GM23338 (cell line): ENCODE data around the gene LRRC4B. TPM values are rescaled to one million over a fixed set of nuclear protein-coding genes. Genes with fewer than 3 reads are reported as not detected.

Source experiments
- ATAC-seq: fragments of 200-7000 bp; cut with Tn5 transposase; 3 replicates; pipeline ENCODE4 v1.9.1; 2020
- DNase-seq: peaks from one replicate; pipeline ENCODE4 v3.0.0-alpha.2; 2015; ENCODE audit warnings: low spot score
- H2AFZ ChIP-seq: fragments of 200-600 bp; sonication (generic); 2 replicates; pipeline ENCODE4 v1.8.0; 2016; ENCODE audit warnings: antibody characterized with exemption, mild to moderate bottlenecking, moderate library complexity
- H3F3A ChIP-seq: fragments of 200-600 bp; sonication (generic); replicated peaks from 2 replicates; pipeline ENCODE4 v1.8.0; 2017; ENCODE audit warnings: antibody characterized with exemption, mixed run types, low read depth
- H3K27ac ChIP-seq: fragments of 200-600 bp; sonication (generic); 2 replicates; pipeline ENCODE4 v1.6.1; 2016; ENCODE audit warnings: low read depth
- H3K27me3 ChIP-seq: fragments of 200-600 bp; sonication (generic); 2 replicates; pipeline ENCODE4 v1.8.0; 2016; ENCODE audit warnings: mild to moderate bottlenecking, mixed run types, moderate library complexity; ENCODE audit not compliant: insufficient read depth
- H3K36me3 ChIP-seq: fragments of 200-600 bp; sonication (generic); 2 replicates; pipeline ENCODE4 v1.8.0; 2016; ENCODE audit warnings: mild to moderate bottlenecking; ENCODE audit not compliant: insufficient read depth
- H3K4me1 ChIP-seq: fragments of 200-600 bp; sonication (generic); 2 replicates; pipeline ENCODE4 v1.8.0; 2016; ENCODE audit warnings: mild to moderate bottlenecking, moderate library complexity; ENCODE audit not compliant: insufficient read depth
- H3K4me2 ChIP-seq: fragments of 200-600 bp; sonication (generic); 2 replicates; pipeline ENCODE4 v1.7.1; 2017; ENCODE audit warnings: mixed run types
- H3K4me3 ChIP-seq: fragments of 200-600 bp; sonication (generic); 2 replicates; pipeline ENCODE4 v1.6.1; 2016; ENCODE audit warnings: mixed run types
- H3K79me2 ChIP-seq: fragments of 200-600 bp; sonication (generic); replicated peaks from 2 replicates; pipeline ENCODE4 v1.8.0; 2017; ENCODE audit warnings: mild to moderate bottlenecking; ENCODE audit not compliant: insufficient read depth
- H3K9me2 ChIP-seq: fragments of 200-600 bp; sonication (generic); 2 replicates; pipeline ENCODE4 v1.8.0; 2017; ENCODE audit not compliant: insufficient read depth
- H4K20me1 ChIP-seq: fragments of 200-600 bp; sonication (generic); replicated peaks from 2 replicates; pipeline ENCODE4 v1.8.0; 2017; ENCODE audit warnings: mild to moderate bottlenecking; ENCODE audit not compliant: insufficient read depth
- H3K27ac Mint-ChIP-seq: 2 replicates; pipeline ENCODE4 v1.8.0; 2020; ENCODE audit warnings: inconsistent platforms, mild to moderate bottlenecking, moderate library complexity, mixed read lengths
- H3K27me3 Mint-ChIP-seq: 3 replicates; pipeline ENCODE4 v1.8.0; 2022; ENCODE audit warnings: low read depth, mild to moderate bottlenecking, moderate library complexity, mixed read lengths, inconsistent platforms; ENCODE audit not compliant: insufficient read depth, poor library complexity
- H3K36me3 Mint-ChIP-seq: 3 replicates; pipeline ENCODE4 v1.8.0; 2021; ENCODE audit warnings: low read depth, mild to moderate bottlenecking, inconsistent platforms, moderate library complexity, mixed read lengths
- H3K4me1 Mint-ChIP-seq: 3 replicates; pipeline ENCODE4 v1.8.0; 2020; ENCODE audit warnings: mild to moderate bottlenecking, inconsistent platforms, mixed read lengths
- H3K4me3 Mint-ChIP-seq: 3 replicates; pipeline ENCODE4 v1.8.0; 2021; ENCODE audit warnings: moderate library complexity, mild to moderate bottlenecking, inconsistent platforms, mixed read lengths
- H3K9me3 Mint-ChIP-seq: 3 replicates; pipeline ENCODE4 v1.8.0; 2020; ENCODE audit warnings: moderate library complexity, mild to moderate bottlenecking, inconsistent platforms, mixed read lengths
- CREB1 ChIP-seq: fragments of 250-450 bp; sonication (Bioruptor Pico); IDR thresholded peaks from 2 replicates; pipeline ENCODE4 v1.5.0; 2020; ENCODE audit warnings: low read depth, mild to moderate bottlenecking, moderate library complexity
- EZH2 ChIP-seq: fragments of 200-600 bp; sonication (generic); IDR thresholded peaks from one replicate; pipeline ENCODE4 v1.8.0; 2017; ENCODE audit warnings: antibody characterized with exemption, mild to moderate bottlenecking, low read depth; ENCODE audit not compliant: unreplicated experiment
- EZH2phosphoT487 ChIP-seq: fragments of 200-600 bp; sonication (generic); IDR thresholded peaks from one replicate; pipeline ENCODE4 v1.8.1; 2018; ENCODE audit warnings: antibody characterized with exemption; ENCODE audit not compliant: unreplicated experiment
- JUNB ChIP-seq: IDR thresholded peaks from one replicate; pipeline ENCODE4 v1.6.1; 2016; ENCODE audit warnings: antibody characterized with exemption; ENCODE audit not compliant: unreplicated experiment
- NANOG ChIP-seq: IDR thresholded peaks from 2 replicates; pipeline ENCODE4 v1.6.1; 2016; ENCODE audit warnings: antibody characterized with exemption, borderline replicate concordance
- POLR2AphosphoS5 ChIP-seq: IDR thresholded peaks from 2 replicates; pipeline ENCODE4 v1.6.1; 2016; ENCODE audit warnings: antibody characterized with exemption, low read depth
- STAT1 ChIP-seq: IDR thresholded peaks from one replicate; pipeline ENCODE4 v1.6.1; 2016; ENCODE audit warnings: antibody characterized with exemption; ENCODE audit not compliant: unreplicated experiment
- ZNF114 ChIP-seq: fragments of 250-450 bp; sonication (Bioruptor Pico); IDR thresholded peaks from 2 replicates; pipeline ENCODE4 v1.5.0; 2020; ENCODE audit warnings: mild to moderate bottlenecking, moderate library complexity
- ZNF331 ChIP-seq: fragments of 250-450 bp; sonication (Bioruptor Pico); IDR thresholded peaks from 2 replicates; pipeline ENCODE4 v1.5.0; 2020; ENCODE audit warnings: low read depth, mild to moderate bottlenecking, moderate library complexity
- ZNF462 ChIP-seq: fragments of 250-450 bp; sonication (Bioruptor Pico); IDR thresholded peaks from 2 replicates; pipeline ENCODE4 v1.5.0; 2020; ENCODE audit warnings: mild to moderate bottlenecking, moderate library complexity
- polyA plus RNA-seq: library from polyadenylated mRNA; unstranded; fragments of >200 nt; fragmentation: Nextera tagmentation; extraction: Ambion mirVana; gene quantifications from 2 replicates; pipeline ENCODE4 v1.2.1, GENCODE V29; 2016
- total RNA-seq: library from RNA; depleted of rRNA; stranded (reverse); fragments of >200 nt; shearing (Covaris generic); gene quantifications from 2 replicates; pipeline ENCODE4 v1.2.3, GENCODE V29; 2014
- TF ChIP-seq, protein P1 (sequence below): IDR thresholded peaks from 2 replicates; pipeline ENCODE4 v1.6.1; 2016; ENCODE audit warnings: antibody characterized with exemption
- TF ChIP-seq, protein P2 (sequence below), 2 experiments: fragments of 200-600 bp in 1 of 2; sonication (generic) in 1 of 2; conservative IDR thresholded peaks; 2 replicates each; pipeline versions ENCODE4 v1.5.1 to v1.6.1; 2016 to 2017; ENCODE audit warnings: antibody characterized with exemption in 2 of 2, low read depth in 2 of 2, mild to moderate bottlenecking in 2 of 2, moderate library complexity in 1 of 2
- TF ChIP-seq, protein P3 (sequence below): IDR thresholded peaks from one replicate; pipeline ENCODE4 v1.6.1; 2018; ENCODE audit warnings: antibody characterized with exemption; ENCODE audit not compliant: unreplicated experiment

Gene LRRC4B
- total and polyA plus RNA-seq, 2 experiments from 2014 or later = 2.0 to 13.2 TPM

- no peak for ATAC-seq
- Histone ChIP-seq H3K9me2 (no peaks in the 10 kb centered on the region), H2AFZ (no peak overlapping the region), H3K36me3 (no peaks in the 10 kb centered on the region), H3K79me2 (no peaks in the 10 kb centered on the region), H3K4me3 (no peak overlapping the region), H4K20me1 (no peaks in the 10 kb centered on the region), H3K27me3 (peaks cover 12% of the 10 kb centered on the region), H3K4me1 (peaks cover 9% of the 10 kb centered on the region; the same call in 1 of the 2 replicates), H3K4me2 (no peak overlapping the region), H3K27ac (no peak overlapping the region), H3F3A (no peaks in the 10 kb centered on the region)
- H3K4me3 Mint-ChIP-seq = no peak overlapping the region
- DNase-seq = no peak
- H3K4me1 Mint-ChIP-seq = no peaks in the 10 kb centered on the region
- peaks cover 85% of the 10 kb centered on the region for H3K9me3 Mint-ChIP-seq
- H3K27ac Mint-ChIP-seq = no peak overlapping the region
- peaks cover 7% of the 10 kb centered on the region for H3K27me3 Mint-ChIP-seq
- TF ChIP-seq ZNF331 (CRISPR knock-in tag) = no peak
- TF ChIP-seq ZNF462 (CRISPR knock-in tag) = no peak
- TF ChIP-seq ZNF114 (CRISPR knock-in tag) = no peak
- TF ChIP-seq, protein P1, sequence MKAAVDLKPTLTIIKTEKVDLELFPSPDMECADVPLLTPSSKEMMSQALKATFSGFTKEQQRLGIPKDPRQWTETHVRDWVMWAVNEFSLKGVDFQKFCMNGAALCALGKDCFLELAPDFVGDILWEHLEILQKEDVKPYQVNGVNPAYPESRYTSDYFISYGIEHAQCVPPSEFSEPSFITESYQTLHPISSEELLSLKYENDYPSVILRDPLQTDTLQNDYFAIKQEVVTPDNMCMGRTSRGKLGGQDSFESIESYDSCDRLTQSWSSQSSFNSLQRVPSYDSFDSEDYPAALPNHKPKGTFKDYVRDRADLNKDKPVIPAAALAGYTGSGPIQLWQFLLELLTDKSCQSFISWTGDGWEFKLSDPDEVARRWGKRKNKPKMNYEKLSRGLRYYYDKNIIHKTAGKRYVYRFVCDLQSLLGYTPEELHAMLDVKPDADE = no peak
- no peak for TF ChIP-seq JUNB
- TF ChIP-seq NANOG = no peak
- TF ChIP-seq, protein P2, sequence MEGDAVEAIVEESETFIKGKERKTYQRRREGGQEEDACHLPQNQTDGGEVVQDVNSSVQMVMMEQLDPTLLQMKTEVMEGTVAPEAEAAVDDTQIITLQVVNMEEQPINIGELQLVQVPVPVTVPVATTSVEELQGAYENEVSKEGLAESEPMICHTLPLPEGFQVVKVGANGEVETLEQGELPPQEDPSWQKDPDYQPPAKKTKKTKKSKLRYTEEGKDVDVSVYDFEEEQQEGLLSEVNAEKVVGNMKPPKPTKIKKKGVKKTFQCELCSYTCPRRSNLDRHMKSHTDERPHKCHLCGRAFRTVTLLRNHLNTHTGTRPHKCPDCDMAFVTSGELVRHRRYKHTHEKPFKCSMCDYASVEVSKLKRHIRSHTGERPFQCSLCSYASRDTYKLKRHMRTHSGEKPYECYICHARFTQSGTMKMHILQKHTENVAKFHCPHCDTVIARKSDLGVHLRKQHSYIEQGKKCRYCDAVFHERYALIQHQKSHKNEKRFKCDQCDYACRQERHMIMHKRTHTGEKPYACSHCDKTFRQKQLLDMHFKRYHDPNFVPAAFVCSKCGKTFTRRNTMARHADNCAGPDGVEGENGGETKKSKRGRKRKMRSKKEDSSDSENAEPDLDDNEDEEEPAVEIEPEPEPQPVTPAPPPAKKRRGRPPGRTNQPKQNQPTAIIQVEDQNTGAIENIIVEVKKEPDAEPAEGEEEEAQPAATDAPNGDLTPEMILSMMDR (conservative IDR thresholded peaks at IDR 0.05; ENCODE audit: low read depth in 2 of 2) = no peak
- TF ChIP-seq POLR2AphosphoS5 = no peak
- no peak for TF ChIP-seq EZH2phosphoT487
- TF ChIP-seq CREB1 (CRISPR knock-in tag) = no peak
- TF ChIP-seq EZH2 = no peak
- TF ChIP-seq, protein P3, sequence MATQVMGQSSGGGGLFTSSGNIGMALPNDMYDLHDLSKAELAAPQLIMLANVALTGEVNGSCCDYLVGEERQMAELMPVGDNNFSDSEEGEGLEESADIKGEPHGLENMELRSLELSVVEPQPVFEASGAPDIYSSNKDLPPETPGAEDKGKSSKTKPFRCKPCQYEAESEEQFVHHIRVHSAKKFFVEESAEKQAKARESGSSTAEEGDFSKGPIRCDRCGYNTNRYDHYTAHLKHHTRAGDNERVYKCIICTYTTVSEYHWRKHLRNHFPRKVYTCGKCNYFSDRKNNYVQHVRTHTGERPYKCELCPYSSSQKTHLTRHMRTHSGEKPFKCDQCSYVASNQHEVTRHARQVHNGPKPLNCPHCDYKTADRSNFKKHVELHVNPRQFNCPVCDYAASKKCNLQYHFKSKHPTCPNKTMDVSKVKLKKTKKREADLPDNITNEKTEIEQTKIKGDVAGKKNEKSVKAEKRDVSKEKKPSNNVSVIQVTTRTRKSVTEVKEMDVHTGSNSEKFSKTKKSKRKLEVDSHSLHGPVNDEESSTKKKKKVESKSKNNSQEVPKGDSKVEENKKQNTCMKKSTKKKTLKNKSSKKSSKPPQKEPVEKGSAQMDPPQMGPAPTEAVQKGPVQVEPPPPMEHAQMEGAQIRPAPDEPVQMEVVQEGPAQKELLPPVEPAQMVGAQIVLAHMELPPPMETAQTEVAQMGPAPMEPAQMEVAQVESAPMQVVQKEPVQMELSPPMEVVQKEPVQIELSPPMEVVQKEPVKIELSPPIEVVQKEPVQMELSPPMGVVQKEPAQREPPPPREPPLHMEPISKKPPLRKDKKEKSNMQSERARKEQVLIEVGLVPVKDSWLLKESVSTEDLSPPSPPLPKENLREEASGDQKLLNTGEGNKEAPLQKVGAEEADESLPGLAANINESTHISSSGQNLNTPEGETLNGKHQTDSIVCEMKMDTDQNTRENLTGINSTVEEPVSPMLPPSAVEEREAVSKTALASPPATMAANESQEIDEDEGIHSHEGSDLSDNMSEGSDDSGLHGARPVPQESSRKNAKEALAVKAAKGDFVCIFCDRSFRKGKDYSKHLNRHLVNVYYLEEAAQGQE = no peak
- TF ChIP-seq STAT1 = no peak
- peaks cover 24% of the 10 kb centered on the region for H3K36me3 Mint-ChIP-seq
Observed at GRCh38 chr19:50515168-50515561, 53.1 kb downstream of the LRRC4B start.
